NT2/D1 (cell line): Measurements from ENCODE around the gene TBC1D22A.

ENCODE experiments used
- SUZ12 ChIP-seq: IDR thresholded peaks from 2 replicates; pipeline ENCODE4 v1.6.1; 2011; ENCODE audit not compliant: insufficient read length, insufficient read depth; ENCODE audit errors: extremely low read depth
- YY1 ChIP-seq: IDR thresholded peaks from 2 replicates; pipeline ENCODE4 v1.6.1; 2011; ENCODE audit not compliant: insufficient read length, insufficient read depth

GRCh38 chr22:47114813-47115517 is 352.5 kb downstream of the TBC1D22A start:
- no peak for TF ChIP-seq SUZ12
- TF ChIP-seq YY1: no peak
